Skeletal muscle cell (primary cell): ENCODE measurements around the gene P2RX2.

Source experiments
- DNase-seq: peaks from one replicate; pipeline ENCODE4 v3.0.0-alpha.2; 2010; ENCODE audit warnings: low read depth
- H3K4me3 ChIP-seq: 2 replicates; pipeline ENCODE4 v1.5.1; 2011; ENCODE audit warnings: low read depth, mild to moderate bottlenecking, control low read depth, low read length, moderate library complexity

P2RX2 gene

DNA sequence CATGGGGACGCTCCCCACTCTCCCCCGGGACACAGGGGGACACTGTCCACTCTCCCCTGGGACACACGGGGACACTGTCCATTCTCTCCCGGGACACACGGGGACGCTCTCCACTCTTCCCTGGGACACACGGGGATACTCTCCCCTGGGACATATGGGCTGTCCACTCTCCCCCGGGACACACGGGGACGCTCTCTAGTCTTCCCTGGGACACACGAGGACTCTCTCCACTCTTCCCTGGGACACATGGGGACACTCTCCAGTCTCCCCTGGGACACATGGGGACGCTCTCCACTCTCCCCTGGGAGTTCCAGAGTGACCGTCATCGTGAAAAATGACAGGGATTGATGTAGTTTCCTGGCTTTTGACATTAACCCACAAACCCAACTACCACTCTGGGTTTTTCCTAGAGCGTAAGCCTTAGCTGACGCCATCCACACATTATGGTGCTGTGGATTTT, 3.0 kb upstream of the P2RX2 start:
- no peak for DNase-seq
- H3K4me3 ChIP-seq: no peak overlapping the region

DNA sequence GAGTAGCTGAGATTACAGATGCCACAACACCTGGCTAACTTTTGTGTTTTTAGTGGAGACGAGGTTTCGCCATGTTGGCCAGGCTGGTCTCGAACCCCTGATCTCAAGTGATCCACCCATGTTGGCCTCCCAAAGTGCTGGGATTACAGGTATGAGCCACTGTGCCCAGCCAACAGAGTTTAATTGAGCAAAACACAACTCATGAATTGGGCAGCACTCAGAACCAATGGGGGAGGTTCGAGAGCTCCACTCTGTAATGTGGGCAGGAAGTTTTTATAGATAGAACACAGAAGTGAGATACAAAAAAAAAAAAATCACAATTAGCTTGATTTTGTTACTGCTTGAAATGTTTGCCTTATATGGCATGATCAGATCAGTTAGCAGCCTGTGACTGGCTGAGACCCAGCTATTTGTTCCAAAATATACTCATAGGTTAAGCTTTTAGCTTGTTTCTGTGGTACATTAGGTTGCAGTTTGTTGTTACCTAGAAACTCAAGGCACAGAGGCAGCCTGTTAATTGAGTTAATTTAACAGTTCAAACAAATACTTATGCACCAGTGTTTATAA, 1.4 kb upstream of the P2RX2 start:
- DNase-seq: no peak

DNA sequence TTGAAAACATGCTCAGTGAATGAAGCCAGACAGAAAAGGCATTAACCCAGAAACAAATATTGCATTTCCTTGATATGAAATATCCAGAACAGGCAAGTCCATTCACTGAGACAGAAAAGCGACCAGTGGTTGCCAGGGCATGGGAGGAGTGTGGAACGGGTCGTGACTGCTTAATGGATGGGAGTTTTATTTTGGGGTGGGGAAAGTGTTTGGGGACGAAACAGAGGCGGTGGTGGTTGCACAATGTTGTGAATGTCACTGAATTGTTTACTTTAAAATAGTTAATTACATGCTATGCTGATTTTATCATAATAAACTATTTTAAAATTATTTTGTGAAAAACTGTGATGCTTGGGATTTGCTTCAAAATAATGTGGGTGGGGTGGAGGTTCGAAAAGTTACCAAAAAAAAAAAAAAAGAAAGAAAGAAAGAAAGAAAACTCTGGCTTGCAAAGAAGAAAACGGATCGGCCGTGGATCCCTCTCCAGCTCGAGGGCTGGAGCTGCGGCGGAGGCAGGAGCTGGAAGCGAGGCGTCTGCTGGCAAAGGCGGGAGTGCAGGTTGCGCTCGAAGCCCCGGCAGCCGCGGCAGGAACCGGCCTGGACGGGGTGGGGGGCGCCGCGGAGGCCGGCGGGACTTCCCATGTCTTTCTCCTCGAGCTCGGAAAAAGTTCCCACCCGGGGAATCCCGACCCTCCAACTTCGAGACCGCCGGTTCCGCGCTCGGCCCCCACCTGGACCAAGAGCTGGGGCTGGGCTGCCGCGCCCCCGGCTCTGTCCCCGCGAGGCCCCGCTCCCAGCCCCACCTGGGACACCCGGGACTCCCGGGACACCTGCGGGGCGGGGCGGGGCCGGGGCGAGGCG, 524 bp upstream of the P2RX2 start:
- DNase-seq: no peak
- no peak overlapping the region for H3K4me3 ChIP-seq

More for the DNA sequence above, 1.4 kb upstream of the P2RX2 start:
- H3K4me3 ChIP-seq: no peak overlapping the region

DNA sequence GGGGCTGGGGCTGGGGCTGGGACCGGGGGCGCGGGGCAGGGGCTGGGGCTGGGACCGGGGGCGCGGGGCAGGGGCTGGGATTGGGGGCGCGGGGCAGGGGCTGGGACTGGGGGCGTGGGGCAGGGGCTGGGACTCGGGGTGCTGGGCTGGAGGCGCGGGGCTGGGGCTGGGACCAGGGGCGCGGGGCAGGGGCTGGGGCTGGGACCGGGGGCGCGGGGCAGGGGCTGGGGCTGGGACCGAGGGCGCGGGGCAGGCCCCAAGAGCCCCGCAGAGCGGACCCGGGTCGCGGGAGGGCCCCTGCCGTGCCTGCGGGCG, 452 bp downstream of the P2RX2 start:
- DNase-seq: no peak
- H3K4me3 ChIP-seq: no peak overlapping the region

DNA sequence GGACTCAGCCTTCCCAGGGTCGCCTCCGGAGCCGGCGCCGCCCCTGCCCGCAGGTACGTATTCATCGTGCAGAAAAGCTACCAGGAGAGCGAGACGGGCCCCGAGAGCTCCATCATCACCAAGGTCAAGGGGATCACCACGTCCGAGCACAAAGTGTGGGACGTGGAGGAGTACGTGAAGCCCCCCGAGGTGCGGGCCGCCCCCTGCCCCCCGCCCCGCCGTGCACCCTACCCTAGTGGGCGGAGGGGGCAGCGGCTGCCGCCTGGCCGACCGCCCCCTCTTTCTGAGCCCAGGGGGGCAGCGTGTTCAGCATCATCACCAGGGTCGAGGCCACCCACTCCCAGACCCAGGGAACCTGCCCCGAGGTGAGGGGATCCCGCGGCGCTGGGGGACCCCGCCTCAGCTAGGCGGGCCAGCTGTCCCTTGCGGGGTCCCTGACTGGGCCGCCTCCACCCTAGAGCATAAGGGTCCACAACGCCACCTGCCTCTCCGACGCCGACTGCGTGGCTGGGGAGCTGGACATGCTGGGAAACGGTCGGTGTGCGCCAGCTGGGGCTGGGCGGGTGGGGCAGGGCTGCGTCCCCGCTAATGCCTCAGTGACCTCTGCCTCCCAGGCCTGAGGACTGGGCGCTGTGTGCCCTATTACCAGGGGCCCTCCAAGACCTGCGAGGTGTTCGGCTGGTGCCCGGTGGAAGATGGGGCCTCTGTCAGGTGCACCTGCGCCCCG, 973 bp downstream of the P2RX2 start:
- DNase-seq: no peak

DNA sequence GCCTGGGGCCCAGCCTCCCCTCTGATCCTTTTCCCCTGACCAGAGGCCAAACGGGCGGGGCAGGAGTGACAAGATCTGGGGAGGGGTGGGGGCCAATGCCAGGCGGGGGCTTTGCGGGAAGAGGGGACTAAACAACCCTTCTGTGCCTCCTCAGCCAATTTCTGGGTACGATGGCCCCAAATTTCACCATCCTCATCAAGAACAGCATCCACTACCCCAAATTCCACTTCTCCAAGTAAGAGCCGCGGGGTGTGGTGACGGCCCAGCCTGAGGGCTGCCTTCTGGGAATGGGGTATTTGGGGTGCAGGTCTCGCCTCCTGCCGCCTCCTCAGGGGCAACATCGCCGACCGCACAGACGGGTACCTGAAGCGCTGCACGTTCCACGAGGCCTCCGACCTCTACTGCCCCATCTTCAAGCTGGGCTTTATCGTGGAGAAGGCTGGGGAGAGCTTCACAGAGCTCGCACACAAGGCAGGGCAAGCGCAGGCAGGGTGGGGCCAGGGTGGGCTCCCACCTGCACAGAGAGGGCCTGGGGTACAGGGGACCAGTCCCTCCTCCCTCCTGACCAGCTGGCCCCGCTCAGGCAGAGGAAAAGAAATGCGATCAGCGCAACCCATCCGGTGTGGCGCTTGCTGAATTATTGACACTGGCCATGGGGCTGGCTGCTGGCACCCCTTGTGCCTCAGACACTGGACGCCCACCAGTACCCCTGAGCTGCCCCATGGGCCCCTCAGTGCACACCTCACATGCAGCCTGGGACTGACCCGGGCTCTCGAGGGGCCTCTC, 1.7 kb downstream of the P2RX2 start:
- DNase-seq: no peak

More for the DNA sequence above, 973 bp downstream of the P2RX2 start:
- no peak overlapping the region for H3K4me3 ChIP-seq

DNA sequence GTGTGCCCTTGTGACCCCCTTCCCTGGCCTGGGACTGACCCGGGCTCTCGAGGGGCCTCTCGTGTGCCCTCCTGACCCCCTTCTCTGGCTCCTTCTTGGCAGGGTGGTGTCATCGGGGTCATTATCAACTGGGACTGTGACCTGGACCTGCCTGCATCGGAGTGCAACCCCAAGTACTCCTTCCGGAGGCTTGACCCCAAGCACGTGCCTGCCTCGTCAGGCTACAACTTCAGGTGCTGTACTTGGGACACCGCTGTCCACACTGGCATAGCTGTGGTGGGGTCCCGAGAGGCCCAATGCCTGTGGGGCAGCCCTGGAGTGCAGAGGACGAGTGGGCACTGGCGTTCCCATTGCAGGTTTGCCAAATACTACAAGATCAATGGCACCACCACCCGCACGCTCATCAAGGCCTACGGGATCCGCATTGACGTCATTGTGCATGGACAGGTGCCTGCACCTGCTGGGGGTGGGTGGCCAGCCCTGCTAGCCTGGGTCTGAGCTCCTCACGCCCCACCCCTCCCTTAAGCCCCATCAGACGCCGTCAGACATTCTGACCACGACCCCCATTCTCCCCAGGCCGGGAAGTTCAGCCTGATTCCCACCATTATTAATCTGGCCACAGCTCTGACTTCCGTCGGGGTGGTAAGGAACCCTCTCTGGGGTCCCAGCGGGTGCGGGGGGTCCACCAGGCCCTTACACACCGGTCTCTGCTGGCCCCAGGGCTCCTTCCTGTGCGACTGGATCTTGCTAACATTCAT, 2.5 kb downstream of the P2RX2 start:
- DNase-seq: no peak
- no peak overlapping the region for H3K4me3 ChIP-seq

More for the DNA sequence above, 1.7 kb downstream of the P2RX2 start:
- H3K4me3 ChIP-seq: no peak overlapping the region

DNA sequence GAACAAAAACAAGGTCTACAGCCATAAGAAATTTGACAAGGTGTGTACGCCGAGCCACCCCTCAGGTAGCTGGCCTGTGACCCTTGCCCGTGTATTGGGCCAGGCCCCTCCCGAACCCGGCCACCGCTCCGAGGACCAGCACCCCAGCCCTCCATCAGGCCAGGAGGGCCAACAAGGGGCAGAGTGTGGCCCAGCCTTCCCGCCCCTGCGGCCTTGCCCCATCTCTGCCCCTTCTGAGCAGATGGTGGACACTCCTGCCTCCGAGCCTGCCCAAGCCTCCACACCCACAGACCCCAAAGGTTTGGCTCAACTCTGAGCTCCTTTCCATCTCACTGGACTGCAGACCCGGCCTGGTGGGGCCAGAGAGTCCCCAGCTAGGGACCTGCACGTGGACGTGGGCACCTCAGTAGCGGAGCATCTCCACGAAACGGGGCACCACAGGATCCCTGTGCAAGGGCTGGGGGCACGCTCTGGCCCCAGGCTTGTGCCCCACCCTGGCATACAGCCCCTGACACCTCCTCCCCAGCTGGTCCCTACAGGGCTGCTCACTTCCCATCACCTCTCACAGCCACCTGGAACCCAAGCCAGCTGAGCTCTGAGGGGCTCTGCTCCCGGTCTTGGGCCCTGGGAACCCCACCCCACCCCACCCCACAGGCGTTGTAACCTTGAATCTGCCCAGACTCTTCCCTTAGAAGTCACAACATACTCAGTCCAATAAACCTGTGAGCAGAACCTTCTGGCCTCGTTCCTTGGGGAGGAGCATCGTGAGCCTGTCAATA, 3.3 kb downstream of the P2RX2 start:
- no peak overlapping the region for H3K4me3 ChIP-seq
- no peak for DNase-seq

DNA sequence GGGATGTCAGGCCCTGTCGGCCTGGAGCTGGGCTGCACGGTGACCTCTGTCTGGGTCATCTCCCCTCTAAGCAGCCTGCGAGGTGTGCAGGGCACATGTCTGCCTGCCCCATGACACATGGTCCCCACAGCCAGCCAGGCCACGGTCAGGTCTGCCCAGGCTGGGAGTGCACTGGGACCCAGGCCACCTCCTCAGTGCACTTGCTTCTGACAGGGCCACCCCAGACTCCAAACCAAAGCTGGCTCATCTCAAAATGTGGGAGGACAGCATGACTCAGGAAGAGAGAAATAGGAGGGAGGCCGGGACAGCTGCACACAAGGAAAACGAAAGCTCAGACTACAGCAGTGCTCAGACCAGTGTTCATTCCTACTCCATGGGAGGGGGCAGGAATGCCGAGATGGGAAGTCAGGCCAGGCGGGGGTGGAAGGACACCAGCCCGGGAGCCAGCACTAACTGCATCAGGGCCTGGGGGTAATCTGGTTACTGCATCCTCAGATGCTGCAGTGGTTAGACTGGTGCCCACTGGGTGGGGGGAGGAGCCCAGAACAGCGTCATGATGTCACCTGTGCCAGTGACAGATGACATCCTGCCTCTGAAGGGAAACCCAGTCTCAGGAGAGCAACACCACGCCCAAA, 4.0 kb downstream of the P2RX2 start:
- no peak overlapping the region for H3K4me3 ChIP-seq
- DNase-seq: peak; percentile 66

DNA sequence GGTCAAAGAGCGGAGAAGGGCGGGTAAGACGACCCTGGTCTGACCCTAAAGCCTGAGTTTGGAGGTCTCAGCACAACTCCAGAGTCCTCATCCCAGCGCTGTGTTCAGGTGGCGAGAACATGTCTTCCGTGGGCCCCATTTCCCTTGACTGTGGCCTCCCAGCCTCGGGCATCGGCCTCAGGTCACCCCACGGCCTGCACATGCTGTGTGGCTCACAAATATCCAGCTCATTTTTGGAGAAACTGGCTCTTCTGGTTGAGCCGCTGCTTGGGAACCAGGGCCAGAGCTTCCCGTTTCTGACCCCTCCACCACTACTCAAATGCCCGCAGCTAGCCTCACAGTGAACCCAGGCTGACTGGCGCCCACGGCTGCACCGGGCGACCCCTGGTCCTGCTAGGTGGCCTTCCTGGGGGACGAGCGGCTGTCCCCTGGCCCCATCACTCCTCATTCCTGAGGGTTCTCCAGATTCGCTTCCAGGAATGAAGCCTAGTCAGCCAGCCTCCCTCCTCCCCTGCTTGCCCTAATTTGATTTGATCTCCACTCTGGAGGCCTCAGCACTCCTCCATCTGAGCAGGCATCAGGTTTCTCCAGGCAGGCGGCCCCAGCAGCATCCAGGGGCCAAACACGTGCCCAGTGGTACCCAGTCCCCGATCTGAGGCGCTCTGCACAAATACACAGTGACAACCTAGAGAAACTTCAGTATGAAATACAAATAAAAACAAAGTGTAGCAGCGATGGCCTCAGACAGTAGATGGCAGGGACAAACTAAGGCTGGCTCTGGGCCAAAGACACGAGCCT, 4.7 kb downstream of the P2RX2 start:
- no peak for DNase-seq
- H3K4me3 ChIP-seq: no peak overlapping the region

DNA sequence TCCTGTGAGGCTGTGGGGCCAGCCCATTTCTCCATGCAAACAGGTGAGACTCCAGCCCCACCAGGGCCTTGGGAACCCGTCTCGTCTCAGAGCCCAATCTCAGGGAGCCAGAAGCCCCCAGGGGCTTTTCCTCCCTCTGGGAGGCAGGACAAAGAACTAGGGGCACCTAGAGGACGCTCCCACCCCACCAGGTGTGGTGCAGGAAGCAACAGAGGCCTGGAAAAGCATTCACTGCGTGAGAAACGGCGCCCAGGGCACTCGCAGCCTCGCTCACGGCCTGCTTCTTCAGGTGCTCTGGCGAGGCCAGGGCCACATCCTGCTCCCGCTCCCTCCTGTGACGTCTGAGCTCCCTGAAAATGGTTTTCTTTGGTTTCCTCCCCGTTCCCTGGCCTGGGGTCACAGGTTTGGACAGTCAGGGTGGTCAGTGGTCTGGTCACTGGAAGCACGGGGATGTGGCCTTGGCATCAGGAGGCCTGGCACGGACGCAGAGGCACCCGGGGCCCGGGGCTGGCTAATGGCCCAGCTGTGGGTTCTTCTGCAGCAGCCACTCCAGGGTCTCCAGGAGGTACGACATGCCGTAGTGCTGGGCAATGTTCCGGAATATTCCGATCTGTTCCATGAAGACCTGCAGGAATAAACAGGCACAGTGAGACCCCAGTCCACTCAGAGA, 5.7 kb downstream of the P2RX2 start:
- H3K4me3 ChIP-seq: no peak overlapping the region
- no peak for DNase-seq

DNA sequence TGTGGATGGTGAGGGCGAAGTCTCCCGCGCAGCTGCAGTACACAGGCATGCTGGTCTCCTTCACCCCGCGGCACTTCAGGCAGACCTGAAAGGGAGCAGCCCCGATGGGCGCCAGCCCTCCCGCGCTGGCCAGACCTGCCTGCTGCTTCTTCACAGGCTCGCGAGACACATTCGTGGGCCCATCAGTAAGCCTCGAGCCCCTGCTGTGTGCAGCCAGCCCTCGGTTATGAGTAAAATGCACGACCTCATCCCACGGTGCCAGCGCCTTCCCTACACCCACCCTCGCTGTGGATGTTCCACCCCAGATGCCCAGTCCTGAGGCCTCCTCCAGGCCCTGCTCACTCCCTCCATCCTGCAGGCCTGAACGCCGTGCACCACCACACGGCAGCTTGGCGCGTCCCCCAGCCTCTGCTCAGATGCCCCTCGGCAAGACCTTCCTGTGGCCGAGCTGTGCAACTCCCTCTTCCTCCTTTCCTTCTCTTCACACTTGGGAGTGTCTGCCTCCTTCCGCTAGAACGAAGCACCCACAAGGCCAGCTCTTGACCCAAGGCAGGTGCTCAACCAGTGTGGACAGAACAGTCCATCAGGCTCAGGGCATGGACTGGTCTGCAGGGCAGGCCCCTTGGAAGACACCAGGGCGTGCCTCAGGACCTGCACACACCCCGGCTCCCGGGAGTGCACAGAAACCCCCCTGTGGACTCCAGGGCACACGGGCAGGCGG, 6.5 kb downstream of the P2RX2 start:
- DNase-seq: no peak
- no peak overlapping the region for H3K4me3 ChIP-seq

DNA sequence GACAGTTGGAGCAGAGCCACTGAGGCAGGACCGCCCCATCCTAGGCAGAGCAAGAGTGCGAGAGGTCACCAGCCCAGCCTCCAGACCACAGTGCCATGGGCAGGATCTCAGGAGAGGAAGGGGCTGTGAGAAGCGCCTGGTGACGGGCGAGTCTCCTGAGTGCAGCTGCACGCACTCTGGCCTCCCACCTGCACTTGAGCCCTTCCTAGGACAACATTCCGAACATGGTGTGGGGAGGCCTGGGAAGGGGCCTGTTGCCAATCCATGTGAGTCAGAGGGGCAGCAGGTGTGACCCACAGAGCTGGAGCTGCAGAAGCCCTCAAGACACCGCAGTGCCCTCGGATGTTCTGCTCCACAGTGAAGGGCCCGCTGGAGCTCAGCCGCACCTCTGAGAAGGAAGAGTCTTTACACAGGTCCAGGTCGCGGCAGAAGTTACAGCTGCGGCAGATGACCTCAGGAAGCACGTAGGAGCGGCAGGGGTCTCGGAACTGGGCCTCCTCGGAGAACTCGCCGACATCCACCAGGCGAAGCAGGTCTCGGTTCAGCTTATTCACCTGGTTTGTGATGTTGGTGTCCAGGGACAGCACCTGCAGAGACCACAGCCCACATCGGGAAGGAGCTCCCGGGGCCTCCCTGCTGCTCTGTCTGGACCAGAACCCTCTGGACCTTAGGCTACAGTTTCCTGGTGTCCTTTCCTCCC, 7.3 kb downstream of the P2RX2 start:
- DNase-seq: no peak
- H3K4me3 ChIP-seq: no peak overlapping the region

DNA sequence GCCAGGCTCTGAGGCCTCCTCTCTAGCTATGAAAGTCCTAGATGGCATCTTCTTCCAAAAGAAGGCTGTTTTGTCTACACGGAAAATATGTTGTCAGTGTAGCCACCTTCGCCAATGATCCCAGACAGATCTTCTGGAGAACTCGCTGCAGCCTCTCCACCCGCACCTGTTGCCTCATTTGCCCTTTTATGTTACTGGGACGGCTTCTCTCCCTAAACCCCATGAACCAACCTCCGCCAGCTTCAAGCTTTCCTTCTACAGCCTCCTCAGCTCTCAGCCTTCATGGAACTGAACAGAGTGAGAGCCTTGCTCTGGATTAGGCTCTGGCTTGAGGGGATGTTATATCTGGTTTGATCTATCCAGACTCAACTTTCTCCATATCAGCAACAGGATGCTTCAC, 10.8 kb downstream of the P2RX2 start:
- DNase-seq: no peak
- H3K4me3 ChIP-seq: no peak overlapping the region

DNA sequence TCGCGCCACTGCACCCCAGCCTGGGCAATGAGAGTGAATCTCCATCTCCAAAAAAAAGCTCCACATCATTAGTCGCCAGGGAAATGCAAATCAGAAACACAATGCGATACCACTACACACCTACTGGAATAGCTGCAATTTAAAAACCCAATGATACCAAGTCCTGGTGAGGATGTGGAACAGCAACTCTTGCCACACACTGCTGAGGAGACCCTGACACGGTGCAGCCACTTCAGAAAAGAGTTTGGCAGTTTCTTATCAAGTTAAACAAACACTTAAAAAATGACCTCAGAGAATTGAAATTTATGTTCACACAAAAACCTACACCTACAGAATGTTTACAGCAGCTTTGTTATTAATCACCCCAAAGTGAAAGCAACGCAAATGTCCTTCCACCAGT, 12.1 kb downstream of the P2RX2 start:
- H3K4me3 ChIP-seq: no peak overlapping the region
- DNase-seq: no peak

DNA sequence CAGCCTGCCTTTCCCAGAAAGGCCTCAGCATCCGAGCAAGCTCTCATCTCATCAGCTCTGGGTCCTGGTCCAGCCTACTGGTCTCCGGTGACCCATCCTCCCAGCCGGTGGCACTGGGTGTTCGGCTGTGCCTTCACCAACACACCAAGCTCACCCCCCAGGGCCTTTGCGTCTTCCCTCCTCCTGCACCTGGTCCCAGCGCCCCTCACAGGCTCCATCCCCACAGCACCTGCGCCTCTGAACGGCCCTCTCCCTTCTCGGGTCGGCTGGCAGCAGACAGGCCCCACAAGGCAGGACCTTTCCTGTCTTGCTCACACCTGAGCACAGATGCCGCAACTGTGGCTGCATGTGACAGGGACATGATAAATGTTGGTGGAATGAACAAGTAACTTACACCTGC, 13.1 kb downstream of the P2RX2 start:
- H3K4me3 ChIP-seq: no peak overlapping the region
- DNase-seq: no peak
